Common myeloid progenitor, CD34-positive (primary cell): ENCODE results near the gene ADGRL3.

Source experiments
- CTCF ChIA-PET: fragments of 350-600 bp; sonication (Branson Sonifier 250); formaldehyde crosslinking; loops from one replicate; lab custom pipeline; 2021; ENCODE audit warnings: antibody characterized with exemption; lab: Charles Lee
- POLR2A ChIA-PET: fragments of 350-600 bp; sonication (Branson Sonifier 250); formaldehyde crosslinking; loops from one replicate; lab custom pipeline; 2021; ENCODE audit warnings: antibody characterized with exemption; lab: Charles Lee
- DNase-seq, 3 donors: peaks; one replicate each; pipeline versions ENCODE4 v3.0.0 to v3.0.0-alpha.2; 2013
- H3K27ac ChIP-seq, 2 experiments: 1 replicate in 1 of 2; 2 replicates in 1 of 2; pipeline ENCODE4 v1.7.0; 2013; ENCODE audit warnings: inconsistent platforms in 2 of 2, low read length in 2 of 2, mild to moderate bottlenecking in 2 of 2, low read depth in 1 of 2, moderate library complexity in 1 of 2; ENCODE audit not compliant: severe bottlenecking in 2 of 2, insufficient read depth in 1 of 2, poor library complexity in 1 of 2
- H3K27me3 ChIP-seq, 5 experiments: replicated peaks in 2 of 5; 1 replicate in 3 of 5; 2 replicates in 2 of 5; pipeline versions ENCODE4 v1.6.1 to v1.7.0; 2013; ENCODE audit warnings: low read length in 4 of 5, mild to moderate bottlenecking in 2 of 5, moderate library complexity in 2 of 5, inconsistent platforms in 1 of 5; ENCODE audit not compliant: insufficient read depth in 5 of 5, control insufficient read depth in 4 of 5
- H3K36me3 ChIP-seq, 4 experiments: 1 replicate in 2 of 4; 2 replicates in 2 of 4; pipeline versions ENCODE4 v1.6.1 to v1.7.0; 2013; ENCODE audit warnings: low read length in 3 of 4, control low read depth in 1 of 4, mild to moderate bottlenecking in 1 of 4; ENCODE audit not compliant: control insufficient read depth in 4 of 4, insufficient read depth in 4 of 4
- H3K4me1 ChIP-seq, 4 experiments: 1 replicate in 3 of 4; 2 replicates in 1 of 4; pipeline versions ENCODE4 v1.6.1 to v1.7.1; 2013; ENCODE audit warnings: low read length in 3 of 4, mild to moderate bottlenecking in 3 of 4, control low read depth in 1 of 4, inconsistent platforms in 1 of 4, moderate library complexity in 1 of 4; ENCODE audit not compliant: control insufficient read depth in 4 of 4, insufficient read depth in 4 of 4; ENCODE audit errors: control extremely low read depth in 1 of 4
- H3K4me3 ChIP-seq, 7 experiments: 1 replicate in 4 of 7; 2 replicates in 3 of 7; pipeline versions ENCODE4 v1.5.1 to v1.7.0; 2013; ENCODE audit warnings: mild to moderate bottlenecking in 7 of 7, low read length in 6 of 7, moderate library complexity in 6 of 7, inconsistent platforms in 2 of 7, low read depth in 2 of 7, control low read depth in 1 of 7; ENCODE audit not compliant: insufficient read depth in 4 of 7, control insufficient read depth in 1 of 7; ENCODE audit errors: extremely low read depth in 1 of 7
- H3K9me3 ChIP-seq, 5 experiments: 1 replicate in 4 of 5; 2 replicates in 1 of 5; pipeline versions ENCODE4 v1.6.1 to v1.7.1; 2013; ENCODE audit warnings: low read length in 4 of 5, mild to moderate bottlenecking in 2 of 5, inconsistent platforms in 1 of 5, low read depth in 1 of 5, moderate library complexity in 1 of 5; ENCODE audit not compliant: control insufficient read depth in 4 of 5, insufficient read depth in 2 of 5; ENCODE audit errors: control extremely low read depth in 1 of 5
- WGBS: methylation state at CpG from one replicate; pipeline ENCODE4 v1.1.5; 2013; ENCODE audit not compliant: insufficient coverage; 5-methylcytosine and 5-hydroxymethylcytosine counted together

The ADGRL3 gene

GRCh38 chr4:61239250-61239649 is 39.1 kb downstream of the ADGRL3 start:
- Histone ChIP-seq H3K36me3 (no peaks in the 10 kb centered on the region), H3K9me3 (no peaks in the 10 kb centered on the region), H3K27ac (no peak overlapping the region), H3K4me3 (no peak overlapping the region), H3K4me1 (no peaks in the 10 kb centered on the region), H3K27me3 (no peaks in the 10 kb centered on the region)
- DNase-seq: no peak
- ChIA-PET POLR2A (no interaction called here), CTCF (no interaction called here)
- WGBS: no CpG with 5 or more reads among the region's 1 CpG

- no peaks in the 10 kb centered on the region for H3K9me3 ChIP-seq
- no peak overlapping the region for H3K27ac ChIP-seq
- peaks cover 0 to 4% (median 0%) of the 10 kb centered on the region in 5 experiments for H3K27me3 ChIP-seq
- H3K36me3 ChIP-seq: no peaks in the 10 kb centered on the region
- no peaks in the 10 kb centered on the region for H3K4me1 ChIP-seq
- no peak for DNase-seq
- ChIA-PET CTCF (no interaction called here), POLR2A (no interaction called here)
- no CpG with 5 or more reads among the region's 2 CpGs for WGBS
- no peak overlapping the region for H3K4me3 ChIP-seq
Observed at GRCh38 chr4:61243962-61244361, 43.8 kb downstream of the ADGRL3 start.

- Histone ChIP-seq H3K4me1 (no peaks in the 10 kb centered on the region), H3K27me3 (peaks cover 0 to 4% (median 0%) of the 10 kb centered on the region in 5 experiments), H3K4me3 (no peak overlapping the region), H3K9me3 (no peaks in the 10 kb centered on the region), H3K36me3 (no peaks in the 10 kb centered on the region), H3K27ac (no peak overlapping the region)
- DNase-seq: no peak
- ChIA-PET POLR2A (no interaction called here), CTCF (no interaction called here)
- WGBS: 55% methylated on average over 3 of the region's 4 CpGs
Observed at GRCh38 chr4:61245069-61245714, 45.1 kb downstream of the ADGRL3 start.

GRCh38 chr4:61246034-61246433 is 45.9 kb downstream of the ADGRL3 start:
- no peak for DNase-seq
- H3K4me1 ChIP-seq: no peaks in the 10 kb centered on the region
- ChIA-PET POLR2A (interaction anchor here (0.6 kb wide), 1 partner anchor 63 kb away, joined by 3 read pairs; no protein-coding TSS in a partner anchor), CTCF (no interaction called here)
- no peaks in the 10 kb centered on the region for H3K36me3 ChIP-seq
- H3K9me3 ChIP-seq: no peaks in the 10 kb centered on the region
- peaks cover 0 to 4% (median 0%) of the 10 kb centered on the region in 5 experiments for H3K27me3 ChIP-seq
- H3K27ac ChIP-seq: no peak overlapping the region
- H3K4me3 ChIP-seq: no peak overlapping the region
- WGBS: 100% methylated on average over 1 of the region's 1 CpG

GRCh38 chr4:61248705-61249104 is 48.6 kb downstream of the ADGRL3 start:
- no peaks in the 10 kb centered on the region for H3K4me1 ChIP-seq
- no peak overlapping the region for H3K4me3 ChIP-seq
- CTCF ChIA-PET: no interaction called here
- H3K36me3 ChIP-seq: no peaks in the 10 kb centered on the region
- DNase-seq: no peak
- WGBS: 93% methylated on average over 7 of the region's 8 CpGs
- H3K27ac ChIP-seq: no peak overlapping the region
- H3K27me3 ChIP-seq: peaks cover 0 to 4% (median 0%) of the 10 kb centered on the region in 5 experiments
- POLR2A ChIA-PET: no interaction called here
- no peaks in the 10 kb centered on the region for H3K9me3 ChIP-seq

- H3K4me1 ChIP-seq: no peaks in the 10 kb centered on the region
- ChIA-PET POLR2A (no interaction called here), CTCF (no interaction called here)
- WGBS: 92% methylated on average over 4 of the region's 6 CpGs
- no peaks in the 10 kb centered on the region for H3K36me3 ChIP-seq
- no peak overlapping the region for H3K27ac ChIP-seq
- no peaks in the 10 kb centered on the region for H3K9me3 ChIP-seq
- H3K4me3 ChIP-seq: no peak overlapping the region
- no peaks in the 10 kb centered on the region for H3K27me3 ChIP-seq
- no peak for DNase-seq
Observed at GRCh38 chr4:61251129-61251528, 51.0 kb downstream of the ADGRL3 start.

GRCh38 chr4:61254406-61254805 is 54.3 kb downstream of the ADGRL3 start:
- no peak for DNase-seq
- 100% methylated on average over 2 of the region's 3 CpGs for WGBS
- ChIA-PET POLR2A (no interaction called here), CTCF (interaction anchor here (0.8 kb wide), 1 partner anchor 8 kb away, joined by 3 read pairs; no protein-coding TSS in a partner anchor)
- no peaks in the 10 kb centered on the region for H3K9me3 ChIP-seq
- no peak overlapping the region for H3K27ac ChIP-seq
- no peak overlapping the region for H3K4me3 ChIP-seq
- no peaks in the 10 kb centered on the region for H3K4me1 ChIP-seq
- H3K27me3 ChIP-seq: no peaks in the 10 kb centered on the region
- no peaks in the 10 kb centered on the region for H3K36me3 ChIP-seq
